Fibroblast of mammary gland (primary cell): ENCODE data around the gene ARHGEF33.

Experiments used
- DNase-seq: peaks from one replicate; pipeline ENCODE4 v3.0.0-alpha.2; 2010; ENCODE audit warnings: low read depth
- H3K4me3 ChIP-seq: 2 replicates; pipeline ENCODE4 v1.5.1; 2011; ENCODE audit warnings: low read depth, mild to moderate bottlenecking, low read length, moderate library complexity; ENCODE audit not compliant: control insufficient read depth
- TF ChIP-seq, protein P1 (sequence below): conservative IDR thresholded peaks from 2 replicates; pipeline ENCODE4 v1.5.1; 2011; ENCODE audit warnings: low read depth, low read length, inconsistent platforms; ENCODE audit not compliant: control insufficient read depth, insufficient read depth

ARHGEF33 gene

DNA sequence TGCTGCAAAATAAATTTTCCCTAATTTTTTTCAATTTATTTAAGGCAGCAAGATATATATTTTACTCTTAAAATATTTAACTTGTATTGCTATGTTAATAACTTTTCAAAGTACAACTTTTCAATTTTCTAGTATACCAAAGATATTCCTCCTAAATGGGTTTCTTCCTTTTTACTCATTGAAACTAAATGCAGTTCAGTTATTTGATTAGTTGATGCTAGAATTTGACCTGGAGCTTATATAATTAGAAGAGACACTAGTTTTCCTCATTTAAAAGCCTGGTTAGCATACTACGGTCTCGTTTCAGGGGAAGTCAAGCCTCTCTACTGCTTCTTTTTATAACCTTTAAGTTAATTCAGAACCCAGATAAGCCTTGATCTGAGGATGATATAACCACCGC is at the start of gene ARHGEF33:
ARHGEF33 (plus strand) TSS at position 301 of the 400 bp plus-strand sequence. CDS start 29,573 bp downstream, outside the sequence.
- TF ChIP-seq, protein P1, sequence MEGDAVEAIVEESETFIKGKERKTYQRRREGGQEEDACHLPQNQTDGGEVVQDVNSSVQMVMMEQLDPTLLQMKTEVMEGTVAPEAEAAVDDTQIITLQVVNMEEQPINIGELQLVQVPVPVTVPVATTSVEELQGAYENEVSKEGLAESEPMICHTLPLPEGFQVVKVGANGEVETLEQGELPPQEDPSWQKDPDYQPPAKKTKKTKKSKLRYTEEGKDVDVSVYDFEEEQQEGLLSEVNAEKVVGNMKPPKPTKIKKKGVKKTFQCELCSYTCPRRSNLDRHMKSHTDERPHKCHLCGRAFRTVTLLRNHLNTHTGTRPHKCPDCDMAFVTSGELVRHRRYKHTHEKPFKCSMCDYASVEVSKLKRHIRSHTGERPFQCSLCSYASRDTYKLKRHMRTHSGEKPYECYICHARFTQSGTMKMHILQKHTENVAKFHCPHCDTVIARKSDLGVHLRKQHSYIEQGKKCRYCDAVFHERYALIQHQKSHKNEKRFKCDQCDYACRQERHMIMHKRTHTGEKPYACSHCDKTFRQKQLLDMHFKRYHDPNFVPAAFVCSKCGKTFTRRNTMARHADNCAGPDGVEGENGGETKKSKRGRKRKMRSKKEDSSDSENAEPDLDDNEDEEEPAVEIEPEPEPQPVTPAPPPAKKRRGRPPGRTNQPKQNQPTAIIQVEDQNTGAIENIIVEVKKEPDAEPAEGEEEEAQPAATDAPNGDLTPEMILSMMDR, result no peak
- DNase-seq, result no peak
- H3K4me3 ChIP-seq, result no peak within 1 kb of the TSS

DNA sequence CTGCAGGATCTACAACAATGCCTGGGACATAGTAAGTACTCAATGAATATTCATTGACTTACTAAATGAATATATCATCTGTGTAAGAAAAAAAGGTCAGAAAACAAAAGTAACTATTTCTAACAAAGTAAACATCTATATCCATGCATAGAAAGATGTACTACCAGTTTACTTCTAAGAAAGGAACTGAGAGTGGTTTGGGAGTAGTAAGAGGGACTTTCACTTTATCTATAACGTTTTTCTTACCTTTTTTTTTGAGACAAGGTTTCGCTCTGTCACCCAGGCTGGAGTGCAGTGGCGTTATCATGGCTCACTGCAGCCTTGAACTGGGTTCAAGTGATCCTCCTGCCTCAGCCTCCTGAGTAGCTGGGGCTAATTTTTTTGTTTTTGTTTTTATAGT is 39.6 kb upstream of the ARHGEF33 start:
- TF ChIP-seq, protein P1, result no peak
- no peak for DNase-seq
- H3K4me3 ChIP-seq, result no peak overlapping the region

DNA sequence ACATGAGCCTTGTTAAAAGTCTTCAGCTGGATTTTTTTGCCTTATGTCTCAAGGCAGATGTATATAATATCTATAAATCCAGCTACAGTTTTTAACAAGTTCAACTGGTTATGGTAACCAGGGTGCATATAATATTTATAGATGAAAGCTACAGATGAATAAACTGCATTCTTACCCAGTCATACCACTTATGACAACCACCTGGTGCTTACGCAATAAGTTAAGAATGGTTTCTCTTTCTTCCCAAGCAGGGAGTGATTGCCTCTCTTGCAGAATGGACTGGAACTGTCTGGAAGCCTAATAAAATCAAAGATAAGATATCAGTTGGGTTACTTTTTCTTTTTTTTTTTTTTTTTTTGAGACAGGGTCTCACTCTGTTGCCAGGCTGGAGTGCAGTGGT is 33.5 kb upstream of the ARHGEF33 start:
- TF ChIP-seq, protein P1, result no peak
- H3K4me3 ChIP-seq, result no peak overlapping the region
- peak; percentile 48 for DNase-seq

DNA sequence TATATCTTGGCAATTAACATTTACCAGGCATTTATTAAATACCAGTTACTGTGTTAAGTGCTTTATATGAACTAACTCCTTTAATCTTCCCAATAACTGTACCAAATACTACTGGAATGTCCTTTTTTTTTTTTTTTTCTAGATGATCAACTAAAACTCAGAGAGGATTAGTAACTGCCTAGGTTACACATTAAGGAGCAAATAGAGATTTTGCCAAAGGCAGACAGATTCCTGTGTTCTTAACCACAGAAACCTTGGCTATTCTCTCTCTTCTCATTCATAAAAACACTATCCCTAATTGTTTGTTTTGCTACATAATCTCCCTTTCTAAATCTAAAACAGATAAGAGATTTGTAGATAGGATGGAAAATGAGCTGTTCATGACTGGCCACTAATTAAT is 27.2 kb upstream of the ARHGEF33 start:
- DNase-seq, result no peak
- no peak overlapping the region for H3K4me3 ChIP-seq
- TF ChIP-seq, protein P1, result no peak

DNA sequence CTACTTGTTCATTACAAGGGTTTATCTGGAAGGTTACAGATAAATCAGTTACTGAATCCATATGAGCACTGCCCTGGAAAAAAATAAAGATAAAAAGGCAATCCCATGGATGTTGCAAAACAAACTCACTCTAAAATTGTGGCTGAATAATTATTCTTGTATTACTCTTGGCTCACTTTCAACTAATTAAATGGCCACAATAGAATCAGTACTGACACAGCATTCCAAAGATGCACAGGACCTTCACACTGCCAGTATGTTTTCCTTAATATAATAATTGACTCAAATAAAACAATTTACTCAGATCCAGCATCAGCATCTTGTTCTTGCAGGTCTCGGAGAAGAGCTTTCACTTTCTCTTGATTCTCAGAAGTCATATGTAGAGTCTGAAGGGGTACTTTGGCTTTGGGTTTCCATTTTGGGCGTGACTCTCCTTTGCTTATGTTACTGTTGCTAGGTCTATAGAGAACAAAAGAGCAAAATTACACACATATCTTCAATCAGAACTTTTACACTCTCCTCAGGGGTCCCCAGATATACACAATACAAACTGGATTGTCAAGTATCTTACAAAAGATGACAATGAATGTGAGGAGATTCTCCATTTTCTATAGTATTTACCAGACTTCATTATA is 26.5 kb upstream of the ARHGEF33 start:
- DNase-seq, result no peak
- H3K4me3 ChIP-seq, result no peak overlapping the region
- TF ChIP-seq, protein P1, result no peak

DNA sequence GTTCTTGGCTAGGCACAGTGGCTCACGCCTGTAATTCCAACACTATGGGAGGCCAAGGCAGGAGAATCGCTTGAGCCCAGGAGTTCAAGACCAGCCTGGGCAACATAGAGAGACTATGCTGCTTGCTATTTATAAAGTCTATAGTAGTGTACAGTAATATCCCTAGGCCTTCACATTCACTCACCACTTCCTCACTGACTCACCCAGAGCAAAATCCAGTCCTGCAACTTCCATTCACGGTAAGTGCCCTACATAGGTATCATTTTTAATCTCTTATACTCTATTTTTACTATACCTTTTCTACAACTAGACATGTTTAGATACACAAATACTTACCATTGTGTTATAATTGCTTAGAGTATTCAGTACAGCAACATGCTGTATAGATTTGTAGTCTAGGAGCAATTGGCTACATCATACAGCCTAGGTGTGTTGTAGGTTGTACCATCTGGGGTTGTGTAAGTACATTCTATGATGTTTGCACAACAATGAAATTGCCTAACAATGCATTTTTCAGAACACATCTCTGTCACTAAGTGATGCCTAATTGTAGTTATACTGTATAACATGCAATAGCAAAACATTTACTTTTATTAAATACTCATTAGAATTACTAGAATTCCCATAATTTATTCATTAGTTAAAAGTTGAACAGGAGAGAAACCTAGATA is 22.8 kb upstream of the ARHGEF33 start:
- H3K4me3 ChIP-seq, result no peak overlapping the region
- DNase-seq, result no peak
- TF ChIP-seq, protein P1, result no peak

DNA sequence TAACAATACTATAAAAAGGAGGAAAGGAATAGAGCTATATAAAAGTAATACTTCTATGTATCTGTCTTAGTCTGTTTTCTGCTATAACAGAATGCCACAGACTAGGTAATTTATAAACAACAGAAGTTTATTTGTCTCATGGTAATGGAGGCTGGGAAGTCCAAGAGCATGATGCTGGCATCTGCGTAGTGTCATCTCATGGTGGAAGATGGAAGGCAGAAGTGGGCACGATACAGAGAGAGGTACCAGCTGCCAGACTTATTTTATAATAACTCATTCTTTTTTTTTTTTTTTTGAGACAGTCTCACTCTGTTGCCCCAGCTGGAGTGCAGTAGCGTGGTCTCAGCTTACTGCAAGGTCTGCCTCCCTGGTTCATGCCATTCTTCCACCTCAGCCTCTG is 18.2 kb upstream of the ARHGEF33 start:
- no peak for DNase-seq
- H3K4me3 ChIP-seq, result no peak overlapping the region
- TF ChIP-seq, protein P1, result no peak
